Endothelial cell of umbilical vein (primary cell): ENCODE results near the gene GRM5.

Experiments used
- CTCF ChIP-seq, 2 donors: IDR thresholded peaks; 1 replicate in 1 of 2; 2 replicates in 1 of 2; pipeline ENCODE4 v1.5.1; 2011; ENCODE audit warnings: low read length in 2 of 2, mild to moderate bottlenecking in 2 of 2, moderate library complexity in 2 of 2, control low read depth in 1 of 2, inconsistent platforms in 1 of 2, low read depth in 1 of 2; ENCODE audit not compliant: insufficient read depth in 1 of 2; ENCODE audit errors: extremely low read depth in 1 of 2
- JUN ChIP-seq: IDR thresholded peaks from 2 replicates; pipeline ENCODE4 v1.6.1; 2011; ENCODE audit warnings: borderline replicate concordance, low read depth; ENCODE audit not compliant: insufficient read length, insufficient read depth

- TF ChIP-seq CTCF (IDR thresholded peaks at IDR 0.05; ENCODE audit: extremely low read depth in 1 of 2, insufficient read depth in 1 of 2, low read depth in 1 of 2, low read length in 2 of 2) (no peak), JUN (no peak)
Measured at GRCh38 chr11:88553204-88553603, 512.6 kb downstream of the GRM5 start.
